Right atrium auricular region (tissue), 2 donors: ENCODE data around the gene MTIF2. TPM values are rescaled to one million over a fixed set of nuclear protein-coding genes. Genes with fewer than 3 reads are reported as not detected.
"Not testable (repeated sequence)": the region's sequence is repeated elsewhere in the genome, so short reads cannot be mapped to it uniquely, and the experiment has no call there.

Experiments used
- DNase-seq: peaks from one replicate; pipeline ENCODE4 v3.0.0-alpha.2; 2019; ENCODE audit warnings: low spot score
- H3K27ac ChIP-seq, 2 donors: fragments of 200-600 bp; sonication (generic); 1 replicate in 1 of 2; 2 replicates in 1 of 2; pipeline ENCODE4 v1.5.1; 2016 to 2019
- H3K27me3 ChIP-seq, 2 donors: fragments of 200-600 bp; sonication (generic); one replicate each; pipeline versions ENCODE4 v1.5.1 to v1.6.0; 2017 to 2019
- H3K36me3 ChIP-seq: fragments of 200-600 bp; sonication (generic); one replicate; pipeline ENCODE4 v1.5.1; 2016
- H3K4me1 ChIP-seq, 2 donors: fragments of 200-600 bp; sonication (generic); one replicate each; pipeline versions ENCODE4 v1.5.1 to v1.6.0; 2017 to 2019
- H3K4me3 ChIP-seq, 2 donors: fragments of 200-600 bp; sonication (generic); 1 replicate in 1 of 2; 2 replicates in 1 of 2; pipeline ENCODE4 v1.5.1; 2017 to 2019; ENCODE audit warnings: mild to moderate bottlenecking in 1 of 2, moderate library complexity in 1 of 2
- H3K9me3 ChIP-seq, 2 donors: fragments of 200-600 bp; sonication (generic); one replicate each; pipeline ENCODE4 v1.5.1; 2019
- total RNA-seq, 2 donors: library from RNA; depleted of rRNA; stranded (reverse); fragments of >200 nt; gene quantifications; one replicate each; pipeline ENCODE4 v1.1.0, GENCODE V29; 2016
- TF ChIP-seq, protein P1 (sequence below), 2 donors: fragments of 200-600 bp; sonication (generic); IDR thresholded peaks; one replicate each; pipeline ENCODE4 v1.5.1; 2019; ENCODE audit warnings: antibody characterized with exemption in 2 of 2

Gene MTIF2
- total RNA-seq, 2 donors from 2014 or later = 25.1 to 29.8 TPM

DNA sequence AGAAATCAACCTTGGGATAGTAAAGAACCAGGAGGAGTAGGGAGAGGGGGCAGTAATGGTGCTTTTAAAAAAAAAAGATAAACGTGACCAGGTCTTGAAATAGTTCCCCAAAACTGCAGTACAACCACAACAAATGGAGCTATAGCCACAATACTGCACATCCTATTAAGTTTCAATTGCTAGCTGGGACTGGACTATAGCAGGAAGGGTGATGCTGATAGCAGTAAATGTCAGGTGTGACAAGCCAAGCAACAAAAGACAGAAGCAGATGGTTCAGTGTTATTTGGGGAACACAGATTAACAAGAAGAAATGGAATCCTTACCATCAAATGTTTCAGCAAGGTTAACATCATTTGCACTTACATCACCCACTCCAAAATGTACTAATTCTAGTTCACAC lies 26.4 kb downstream of the MTIF2 start:
- Histone ChIP-seq H3K36me3 (peaks cover 66% of the 10 kb centered on the region), H3K9me3 (no peaks in the 10 kb centered on the region), H3K4me1 (no peaks in the 10 kb centered on the region), H3K4me3 (no peak overlapping the region), H3K27me3 (no peaks in the 10 kb centered on the region), H3K27ac (no peak overlapping the region)
- DNase-seq = no peak
- TF ChIP-seq, protein P1, sequence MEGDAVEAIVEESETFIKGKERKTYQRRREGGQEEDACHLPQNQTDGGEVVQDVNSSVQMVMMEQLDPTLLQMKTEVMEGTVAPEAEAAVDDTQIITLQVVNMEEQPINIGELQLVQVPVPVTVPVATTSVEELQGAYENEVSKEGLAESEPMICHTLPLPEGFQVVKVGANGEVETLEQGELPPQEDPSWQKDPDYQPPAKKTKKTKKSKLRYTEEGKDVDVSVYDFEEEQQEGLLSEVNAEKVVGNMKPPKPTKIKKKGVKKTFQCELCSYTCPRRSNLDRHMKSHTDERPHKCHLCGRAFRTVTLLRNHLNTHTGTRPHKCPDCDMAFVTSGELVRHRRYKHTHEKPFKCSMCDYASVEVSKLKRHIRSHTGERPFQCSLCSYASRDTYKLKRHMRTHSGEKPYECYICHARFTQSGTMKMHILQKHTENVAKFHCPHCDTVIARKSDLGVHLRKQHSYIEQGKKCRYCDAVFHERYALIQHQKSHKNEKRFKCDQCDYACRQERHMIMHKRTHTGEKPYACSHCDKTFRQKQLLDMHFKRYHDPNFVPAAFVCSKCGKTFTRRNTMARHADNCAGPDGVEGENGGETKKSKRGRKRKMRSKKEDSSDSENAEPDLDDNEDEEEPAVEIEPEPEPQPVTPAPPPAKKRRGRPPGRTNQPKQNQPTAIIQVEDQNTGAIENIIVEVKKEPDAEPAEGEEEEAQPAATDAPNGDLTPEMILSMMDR (IDR thresholded peaks at IDR 0.05) = no peak

DNA sequence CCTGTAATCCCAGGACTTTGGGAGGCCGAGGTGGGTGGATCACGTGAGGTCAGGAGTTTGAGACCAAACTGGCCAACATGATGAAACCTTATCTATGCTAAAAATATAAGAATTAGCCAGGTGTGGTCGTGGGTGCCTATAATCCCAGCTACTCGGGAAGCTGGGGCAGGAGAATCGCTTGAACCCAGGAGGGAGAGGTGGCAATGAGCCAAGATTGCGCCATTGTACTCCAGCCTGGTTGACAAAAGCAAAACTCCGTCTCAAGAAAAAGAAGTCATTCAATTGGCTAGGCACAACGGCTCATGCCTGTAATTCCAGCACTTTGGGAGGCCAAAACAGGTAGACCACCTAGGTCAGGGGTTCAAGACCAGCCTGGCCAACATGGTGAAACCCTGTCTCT lies 27.4 kb downstream of the MTIF2 start:
- not testable (repeated sequence) for H3K4me3 ChIP-seq, H3K27ac ChIP-seq, DNase-seq, H3K27me3 ChIP-seq, H3K4me1 ChIP-seq, H3K9me3 ChIP-seq
- H3K36me3 ChIP-seq = peaks cover 63% of the 10 kb centered on the region

DNA sequence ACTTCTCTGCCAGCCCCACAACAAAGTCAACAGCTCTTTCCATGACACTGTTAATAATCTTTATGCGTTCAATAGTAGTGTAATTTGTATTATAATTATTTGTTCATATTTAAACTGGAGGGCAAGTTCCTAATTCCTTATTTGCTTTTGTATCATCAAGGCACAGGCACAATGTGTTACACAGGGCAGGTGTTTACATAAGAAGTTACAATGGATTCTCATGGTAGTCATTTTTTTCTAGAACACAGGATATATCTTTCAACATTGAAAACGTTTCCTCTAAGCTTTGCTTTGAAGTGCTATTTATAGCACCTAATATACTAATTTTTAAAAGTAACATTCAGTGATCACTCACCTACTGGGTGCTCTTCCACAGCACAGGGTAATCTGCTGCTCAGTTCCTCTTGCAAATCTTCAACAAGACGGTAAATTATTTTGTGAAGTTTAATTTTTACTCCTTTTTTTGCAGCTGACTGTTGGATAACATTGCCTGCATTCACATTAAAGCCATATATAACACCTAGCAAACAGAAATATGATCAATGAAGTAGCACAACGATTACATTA lies 29.3 kb downstream of the MTIF2 start:
- Histone ChIP-seq H3K27me3 (no peaks in the 10 kb centered on the region), H3K4me3 (no peak overlapping the region), H3K9me3 (no peaks in the 10 kb centered on the region), H3K4me1 (peaks cover 0 to 5% of the 10 kb centered on the region in 2 donors), H3K36me3 (peaks cover 63% of the 10 kb centered on the region), H3K27ac (no peak overlapping the region)
- no peak for DNase-seq
- TF ChIP-seq, protein P1 (IDR thresholded peaks at IDR 0.05) = no peak

DNA sequence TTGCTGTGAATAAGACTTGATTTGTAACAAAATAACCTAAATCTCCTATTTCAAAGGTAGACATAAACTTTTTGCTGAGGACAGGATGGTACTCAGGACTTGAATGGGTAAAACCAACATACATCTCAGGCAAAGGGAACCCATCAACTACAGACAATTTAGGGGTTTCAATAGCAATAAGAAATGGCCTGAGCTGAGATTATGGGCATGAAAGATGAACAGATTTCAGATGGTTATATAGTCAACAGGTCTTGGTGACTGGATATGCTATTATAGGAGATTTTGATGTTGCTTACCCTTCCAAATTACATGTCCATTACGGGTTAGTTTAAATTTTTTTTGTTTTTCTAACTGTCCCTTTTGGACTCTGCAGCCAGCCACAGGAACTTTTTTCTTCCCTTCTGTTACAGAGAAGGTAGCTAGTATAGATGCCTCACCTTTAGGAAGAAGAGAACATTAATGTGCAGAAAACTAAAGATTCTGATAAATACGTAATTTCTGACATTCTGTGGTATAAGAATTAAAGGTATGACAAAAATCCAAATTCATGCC lies 32.0 kb downstream of the MTIF2 start:
- Histone ChIP-seq H3K4me1 (peaks cover 0 to 20% of the 10 kb centered on the region in 2 donors), H3K36me3 (peaks cover 49% of the 10 kb centered on the region), H3K27me3 (no peaks in the 10 kb centered on the region), H3K27ac (no peak overlapping the region), H3K9me3 (no peaks in the 10 kb centered on the region), H3K4me3 (no peak overlapping the region)
- no peak for DNase-seq
- TF ChIP-seq, protein P1 (IDR thresholded peaks at IDR 0.05) = no peak

DNA sequence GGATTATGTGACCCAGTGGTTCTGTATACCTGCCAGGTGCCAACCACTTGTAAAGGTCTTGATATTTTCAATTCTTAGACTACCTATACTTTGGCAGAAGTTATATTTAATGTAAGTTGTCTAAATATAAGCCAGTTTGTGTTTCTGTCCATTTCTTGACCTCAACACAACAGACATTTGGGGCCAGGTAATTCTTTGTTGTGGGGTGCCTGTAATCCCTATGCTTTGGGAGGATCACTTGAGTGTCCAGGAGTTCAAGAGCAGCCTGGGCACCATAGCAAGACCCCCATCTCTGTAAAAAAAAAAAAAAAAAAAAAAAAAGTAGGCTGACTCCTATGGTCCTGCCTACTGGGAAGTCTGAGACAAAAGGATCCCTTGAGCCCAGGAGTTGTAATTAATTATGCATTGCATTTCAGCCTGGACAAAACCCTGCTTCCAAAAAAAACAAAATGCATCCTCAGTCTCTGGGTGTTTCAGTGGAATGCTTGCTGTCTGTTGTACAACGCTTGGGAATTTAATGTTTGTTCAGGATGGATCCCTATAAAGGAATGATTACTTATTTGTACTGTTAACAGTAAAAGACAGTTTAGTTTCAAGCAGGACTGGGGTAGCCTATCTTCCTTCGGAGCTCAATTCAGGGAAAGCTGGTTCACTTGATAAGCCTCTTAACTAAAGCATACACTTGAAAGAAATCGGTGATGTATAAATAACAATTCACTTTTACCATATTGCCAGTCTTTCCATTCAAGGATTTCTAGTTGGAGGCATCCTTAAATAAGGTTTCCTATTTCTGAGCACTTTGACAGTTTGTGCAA lies 33.1 kb downstream of the MTIF2 start:
- TF ChIP-seq, protein P1 (IDR thresholded peaks at IDR 0.05) = no peak
- DNase-seq = no peak
- Histone ChIP-seq H3K36me3 (peaks cover 46% of the 10 kb centered on the region), H3K4me3 (no peak overlapping the region), H3K4me1 (peaks cover 0 to 27% of the 10 kb centered on the region in 2 donors), H3K27me3 (no peaks in the 10 kb centered on the region), H3K27ac (no peak overlapping the region), H3K9me3 (no peaks in the 10 kb centered on the region)

DNA sequence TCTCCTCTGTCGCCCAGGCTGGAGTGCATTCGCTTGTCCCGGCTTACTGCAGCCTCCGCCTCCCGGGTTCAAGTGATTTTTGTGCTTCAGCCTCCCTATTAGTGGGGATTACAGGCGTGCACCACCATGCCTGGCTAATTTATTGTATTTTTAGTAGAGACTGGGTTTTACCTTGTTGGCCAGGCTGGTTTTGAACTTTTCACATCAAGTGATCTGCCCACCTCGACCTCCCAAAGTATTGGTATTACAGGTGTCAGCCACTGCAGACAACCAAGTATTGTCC lies 35.4 kb downstream of the MTIF2 start:
- Histone ChIP-seq H3K9me3 (no peaks in the 10 kb centered on the region), H3K27me3 (no peaks in the 10 kb centered on the region), H3K36me3 (peaks cover 37% of the 10 kb centered on the region), H3K4me3 (peak overlapping the region; percentile 82 to 85), H3K27ac (no peak overlapping the region), H3K4me1 (peaks cover 0 to 36% of the 10 kb centered on the region in 2 donors)
- TF ChIP-seq, protein P1 (IDR thresholded peaks at IDR 0.05) = no peak
- DNase-seq = no peak
